B cell (primary cell): ENCODE results near the gene ABHD2.

ENCODE experiments used
- EZH2 ChIP-seq: IDR thresholded peaks from 2 replicates; pipeline ENCODE4 v1.6.1; 2012; ENCODE audit warnings: borderline replicate concordance, low read depth, mild to moderate bottlenecking, moderate library complexity, low read length; ENCODE audit not compliant: insufficient read depth, poor library complexity, severe bottlenecking
- TF ChIP-seq, protein P1 (sequence below): fragments of 200-600 bp; IDR thresholded peaks from one replicate; pipeline ENCODE4 v1.8.0; 2022; ENCODE audit warnings: antibody characterized with exemption, mild to moderate bottlenecking

DNA sequence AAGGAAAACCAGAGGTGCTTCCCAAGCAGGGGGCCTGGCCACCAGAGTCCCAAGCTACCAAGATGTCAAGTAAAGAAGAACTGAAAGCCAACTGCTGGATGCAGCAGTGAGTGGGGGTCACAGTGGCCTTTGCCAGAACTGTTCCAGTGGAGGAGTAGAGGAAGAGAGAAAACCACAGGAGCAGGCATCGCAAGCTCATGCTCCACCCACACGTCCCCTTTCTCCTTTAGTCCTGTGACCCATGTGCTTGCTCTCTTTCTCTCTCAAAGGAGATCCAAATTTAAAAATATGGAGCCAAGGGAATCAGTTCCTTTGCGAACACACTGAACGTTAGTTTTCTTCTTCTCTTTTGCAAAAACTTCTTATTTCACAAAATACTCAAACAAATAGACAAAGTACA is 12.4 kb upstream of the ABHD2 start:
- TF ChIP-seq, protein P1, sequence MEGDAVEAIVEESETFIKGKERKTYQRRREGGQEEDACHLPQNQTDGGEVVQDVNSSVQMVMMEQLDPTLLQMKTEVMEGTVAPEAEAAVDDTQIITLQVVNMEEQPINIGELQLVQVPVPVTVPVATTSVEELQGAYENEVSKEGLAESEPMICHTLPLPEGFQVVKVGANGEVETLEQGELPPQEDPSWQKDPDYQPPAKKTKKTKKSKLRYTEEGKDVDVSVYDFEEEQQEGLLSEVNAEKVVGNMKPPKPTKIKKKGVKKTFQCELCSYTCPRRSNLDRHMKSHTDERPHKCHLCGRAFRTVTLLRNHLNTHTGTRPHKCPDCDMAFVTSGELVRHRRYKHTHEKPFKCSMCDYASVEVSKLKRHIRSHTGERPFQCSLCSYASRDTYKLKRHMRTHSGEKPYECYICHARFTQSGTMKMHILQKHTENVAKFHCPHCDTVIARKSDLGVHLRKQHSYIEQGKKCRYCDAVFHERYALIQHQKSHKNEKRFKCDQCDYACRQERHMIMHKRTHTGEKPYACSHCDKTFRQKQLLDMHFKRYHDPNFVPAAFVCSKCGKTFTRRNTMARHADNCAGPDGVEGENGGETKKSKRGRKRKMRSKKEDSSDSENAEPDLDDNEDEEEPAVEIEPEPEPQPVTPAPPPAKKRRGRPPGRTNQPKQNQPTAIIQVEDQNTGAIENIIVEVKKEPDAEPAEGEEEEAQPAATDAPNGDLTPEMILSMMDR, result no peak
- no peak for TF ChIP-seq EZH2
